OCI-LY1 (cell line): ENCODE data around the gene WDR20.

Experiments used
- EZH2 ChIP-seq: fragments of 200-600 bp; sonication (generic), shearing (Covaris generic); IDR thresholded peaks from 2 replicates; pipeline ENCODE4 v1.8.0; 2017; ENCODE audit warnings: borderline replicate concordance, mixed run types, mild to moderate bottlenecking, antibody characterized with exemption, low read length, moderate library complexity, mixed read lengths
- TF ChIP-seq, protein P1 (sequence below): fragments of 200-600 bp; sonication (generic), shearing (Covaris generic); IDR thresholded peaks from 2 replicates; pipeline ENCODE4 v1.5.1; 2017; ENCODE audit warnings: mild to moderate bottlenecking, antibody characterized with exemption, low read length, moderate library complexity, mixed read lengths

DNA sequence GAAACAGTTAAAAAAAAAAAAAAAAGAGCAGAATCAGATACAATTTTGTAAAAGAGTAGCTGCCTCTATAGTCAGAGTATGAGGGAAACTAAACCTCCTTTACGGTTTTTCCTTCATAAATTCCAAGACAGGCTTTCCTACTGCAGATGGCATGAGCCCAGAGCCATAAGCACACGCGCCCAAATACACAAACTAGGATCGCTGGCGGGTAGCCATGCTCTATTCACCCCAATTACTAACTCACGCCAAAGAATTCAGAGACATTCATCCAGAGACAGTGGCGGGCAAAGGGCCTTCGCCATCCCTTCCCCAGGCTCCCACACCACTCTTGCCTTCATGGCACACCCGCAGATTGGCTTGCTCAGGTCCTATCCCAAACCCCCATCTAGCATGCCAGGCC lies 117.0 kb downstream of the WDR20 start:
- no peak for TF ChIP-seq EZH2
- TF ChIP-seq, protein P1, sequence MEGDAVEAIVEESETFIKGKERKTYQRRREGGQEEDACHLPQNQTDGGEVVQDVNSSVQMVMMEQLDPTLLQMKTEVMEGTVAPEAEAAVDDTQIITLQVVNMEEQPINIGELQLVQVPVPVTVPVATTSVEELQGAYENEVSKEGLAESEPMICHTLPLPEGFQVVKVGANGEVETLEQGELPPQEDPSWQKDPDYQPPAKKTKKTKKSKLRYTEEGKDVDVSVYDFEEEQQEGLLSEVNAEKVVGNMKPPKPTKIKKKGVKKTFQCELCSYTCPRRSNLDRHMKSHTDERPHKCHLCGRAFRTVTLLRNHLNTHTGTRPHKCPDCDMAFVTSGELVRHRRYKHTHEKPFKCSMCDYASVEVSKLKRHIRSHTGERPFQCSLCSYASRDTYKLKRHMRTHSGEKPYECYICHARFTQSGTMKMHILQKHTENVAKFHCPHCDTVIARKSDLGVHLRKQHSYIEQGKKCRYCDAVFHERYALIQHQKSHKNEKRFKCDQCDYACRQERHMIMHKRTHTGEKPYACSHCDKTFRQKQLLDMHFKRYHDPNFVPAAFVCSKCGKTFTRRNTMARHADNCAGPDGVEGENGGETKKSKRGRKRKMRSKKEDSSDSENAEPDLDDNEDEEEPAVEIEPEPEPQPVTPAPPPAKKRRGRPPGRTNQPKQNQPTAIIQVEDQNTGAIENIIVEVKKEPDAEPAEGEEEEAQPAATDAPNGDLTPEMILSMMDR, result no peak
